Islet precursor cell (in vitro differentiated cells): Measurements from ENCODE around the gene SRCAP.
"Not testable (repeated sequence)": the region's sequence is repeated elsewhere in the genome, so short reads cannot be mapped to it uniquely, and the experiment has no call there.

Experiments used
- DNase-seq: peaks from one replicate; pipeline ENCODE4 v3.0.0-alpha.2; 2018

The SRCAP gene

GRCh38 chr16:30699615-30700099 lies 686 bp downstream of the SRCAP start:
- DNase-seq = no peak

GRCh38 chr16:30700491-30700890 lies 1.5 kb downstream of the SRCAP start:
- DNase-seq = peak; percentile 89

GRCh38 chr16:30700971-30701370 lies 2.0 kb downstream of the SRCAP start:
- no peak for DNase-seq

- DNase-seq = not testable (repeated sequence)
Observed at GRCh38 chr16:30703071-30703470, 4.1 kb downstream of the SRCAP start.

GRCh38 chr16:30703971-30704370 lies 5.0 kb downstream of the SRCAP start:
- no peak for DNase-seq

- no peak for DNase-seq
Observed at GRCh38 chr16:30706046-30706445, 7.1 kb downstream of the SRCAP start.

GRCh38 chr16:30710971-30711370 lies 12.0 kb downstream of the SRCAP start:
- DNase-seq = no peak

- DNase-seq = no peak
Observed at GRCh38 chr16:30711712-30712111, 12.7 kb downstream of the SRCAP start.

- peak; percentile 85 for DNase-seq
Observed at GRCh38 chr16:30715750-30716445, 16.9 kb downstream of the SRCAP start.

- no peak for DNase-seq
Observed at GRCh38 chr16:30720086-30720485, 21.1 kb downstream of the SRCAP start.

- no peak for DNase-seq
Observed at GRCh38 chr16:30720694-30721093, 21.7 kb downstream of the SRCAP start.

- DNase-seq = no peak
Observed at GRCh38 chr16:30721167-30721566, 22.2 kb downstream of the SRCAP start.

- no peak for DNase-seq
Observed at GRCh38 chr16:30721606-30722005, 22.6 kb downstream of the SRCAP start.

GRCh38 chr16:30722443-30722842 lies 23.5 kb downstream of the SRCAP start:
- DNase-seq = no peak

- no peak for DNase-seq
Observed at GRCh38 chr16:30722916-30723315, 23.9 kb downstream of the SRCAP start.

- no peak for DNase-seq
Observed at GRCh38 chr16:30723725-30724355, 24.9 kb downstream of the SRCAP start.

GRCh38 chr16:30724641-30725417 lies 25.9 kb downstream of the SRCAP start:
- no peak for DNase-seq

- no peak for DNase-seq
Observed at GRCh38 chr16:30725418-30725792, 26.4 kb downstream of the SRCAP start.

GRCh38 chr16:30728321-30728720 lies 29.4 kb downstream of the SRCAP start:
- DNase-seq = no peak

- no peak for DNase-seq
Observed at GRCh38 chr16:30728899-30729672, 30.1 kb downstream of the SRCAP start.

- no peak for DNase-seq
Observed at GRCh38 chr16:30731411-30731810, 32.4 kb downstream of the SRCAP start.

- DNase-seq = no peak
Observed at GRCh38 chr16:30736995-30737793, 38.2 kb downstream of the SRCAP start.
